Measurements from ENCODE around the gene MAN2A2. TPM values are rescaled to one million over a fixed set of nuclear protein-coding genes. Genes with fewer than 3 reads are reported as not detected.
A peak's percentile ranks its signal among the peaks of the same experiment; 100 is the strongest.

MAN2A2 gene
- total and polyA plus RNA-seq, 9 of the 15 experiments (the other 6 are each of a cell fraction or from before 2014, with no cell fraction given) = 7.3 to 151 (median 43.4) TPM

DNA sequence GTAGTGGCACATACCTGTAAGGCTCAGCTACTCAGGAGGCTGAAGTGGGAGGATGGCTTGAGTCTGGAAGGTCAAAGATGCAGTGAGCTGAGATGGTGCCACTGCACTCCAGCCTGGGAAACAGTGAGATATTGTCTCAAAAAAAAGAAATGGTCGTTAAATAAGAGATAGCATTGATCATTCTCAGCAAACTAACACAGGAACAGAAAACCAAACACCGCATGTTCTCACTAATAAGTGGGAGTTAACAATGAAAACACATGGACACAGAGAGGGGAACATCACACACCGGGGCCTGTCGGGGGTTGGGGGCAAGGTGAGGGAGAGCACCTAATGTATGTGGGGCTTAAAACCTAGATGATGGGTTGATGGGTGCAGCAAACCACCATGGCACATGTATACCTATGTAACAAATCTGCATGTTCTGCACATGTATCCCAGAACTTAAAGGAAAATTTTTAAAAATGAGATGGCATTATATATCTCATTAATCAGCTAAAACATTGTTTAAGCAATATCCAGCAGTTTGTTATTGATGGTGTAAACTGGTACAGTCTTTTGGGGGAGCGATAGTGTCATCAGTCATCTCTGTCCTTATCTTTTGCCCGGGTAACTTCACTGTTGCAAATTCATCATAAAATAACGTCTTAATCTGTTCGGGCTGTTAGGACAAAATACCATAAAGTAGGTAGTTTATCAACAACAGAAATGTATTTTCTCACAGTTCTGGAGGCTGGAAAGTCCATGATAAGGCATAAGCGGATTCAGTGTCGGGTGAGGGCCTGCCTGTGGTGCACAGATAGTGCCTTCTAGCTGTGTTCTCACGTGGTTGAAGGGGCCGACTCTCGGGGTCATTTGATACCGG is 1.7 kb upstream of the MAN2A2 start (continued):
- TF ChIP-seq, protein P1, sequence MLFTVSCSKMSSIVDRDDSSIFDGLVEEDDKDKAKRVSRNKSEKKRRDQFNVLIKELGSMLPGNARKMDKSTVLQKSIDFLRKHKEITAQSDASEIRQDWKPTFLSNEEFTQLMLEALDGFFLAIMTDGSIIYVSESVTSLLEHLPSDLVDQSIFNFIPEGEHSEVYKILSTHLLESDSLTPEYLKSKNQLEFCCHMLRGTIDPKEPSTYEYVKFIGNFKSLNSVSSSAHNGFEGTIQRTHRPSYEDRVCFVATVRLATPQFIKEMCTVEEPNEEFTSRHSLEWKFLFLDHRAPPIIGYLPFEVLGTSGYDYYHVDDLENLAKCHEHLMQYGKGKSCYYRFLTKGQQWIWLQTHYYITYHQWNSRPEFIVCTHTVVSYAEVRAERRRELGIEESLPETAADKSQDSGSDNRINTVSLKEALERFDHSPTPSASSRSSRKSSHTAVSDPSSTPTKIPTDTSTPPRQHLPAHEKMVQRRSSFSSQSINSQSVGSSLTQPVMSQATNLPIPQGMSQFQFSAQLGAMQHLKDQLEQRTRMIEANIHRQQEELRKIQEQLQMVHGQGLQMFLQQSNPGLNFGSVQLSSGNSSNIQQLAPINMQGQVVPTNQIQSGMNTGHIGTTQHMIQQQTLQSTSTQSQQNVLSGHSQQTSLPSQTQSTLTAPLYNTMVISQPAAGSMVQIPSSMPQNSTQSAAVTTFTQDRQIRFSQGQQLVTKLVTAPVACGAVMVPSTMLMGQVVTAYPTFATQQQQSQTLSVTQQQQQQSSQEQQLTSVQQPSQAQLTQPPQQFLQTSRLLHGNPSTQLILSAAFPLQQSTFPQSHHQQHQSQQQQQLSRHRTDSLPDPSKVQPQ (CRISPR knock-in tag; IDR thresholded peaks at IDR 0.05; ENCODE audit: borderline replicate concordance) = peak; percentile 90; the same call in 1 of the 2 replicates
- TF ChIP-seq JUNB (CRISPR knock-in tag; conservative IDR thresholded peaks at IDR 0.05) (no peak), MEF2A (IDR thresholded peaks at IDR 0.05; ENCODE audit: control insufficient read depth, low read depth, low read length) (0 out of 2 replicates have a peak, but pooled peaks have one; percentile 32), RB1 (IDR thresholded peaks at IDR 0.05; ENCODE audit: low read depth) (peak; percentile 20; the same call in 1 of the 2 replicates), DPF2 (IDR thresholded peaks at IDR 0.05) (peak; percentile 100), TAL1 (IDR thresholded peaks at IDR 0.05) (peak; percentile 100), ZNF143 (CRISPR knock-in tag; IDR thresholded peaks at IDR 0.05) (no peak), KLF16 (IDR thresholded peaks at IDR 0.05) (peak; percentile 99), TBP (optimal IDR thresholded peaks at IDR 0.05; ENCODE audit: low read depth, low read length) (no peak), ZNF174 (CRISPR knock-in tag; IDR thresholded peaks at IDR 0.05) (0 out of 2 replicates have a peak, but pooled peaks have one; percentile 24), HNRNPUL1 (IDR thresholded peaks at IDR 0.05; ENCODE audit: low read length) (no peak)
- TF ChIP-seq, protein P2, sequence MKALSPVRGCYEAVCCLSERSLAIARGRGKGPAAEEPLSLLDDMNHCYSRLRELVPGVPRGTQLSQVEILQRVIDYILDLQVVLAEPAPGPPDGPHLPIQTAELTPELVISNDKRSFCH (CRISPR knock-in tag; IDR thresholded peaks at IDR 0.05) = no peak
- TF ChIP-seq, protein P2 (tag; IDR thresholded peaks at IDR 0.05) = peak; percentile 58; the same call in 1 of the 2 replicates
- TF ChIP-seq, protein P3, sequence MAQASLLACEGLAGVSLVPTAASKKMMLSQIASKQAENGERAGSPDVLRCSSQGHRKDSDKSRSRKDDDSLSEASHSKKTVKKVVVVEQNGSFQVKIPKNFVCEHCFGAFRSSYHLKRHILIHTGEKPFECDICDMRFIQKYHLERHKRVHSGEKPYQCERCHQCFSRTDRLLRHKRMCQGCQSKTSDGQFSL (CRISPR knock-in tag; IDR thresholded peaks at IDR 0.05) = no peak
- TF ChIP-seq, protein P3 (tag; IDR thresholded peaks at IDR 0.05) = peak in 1 of 2 experiments; percentile 22; a peak in 1 of 4 replicates
- TF ChIP-seq, protein P4, sequence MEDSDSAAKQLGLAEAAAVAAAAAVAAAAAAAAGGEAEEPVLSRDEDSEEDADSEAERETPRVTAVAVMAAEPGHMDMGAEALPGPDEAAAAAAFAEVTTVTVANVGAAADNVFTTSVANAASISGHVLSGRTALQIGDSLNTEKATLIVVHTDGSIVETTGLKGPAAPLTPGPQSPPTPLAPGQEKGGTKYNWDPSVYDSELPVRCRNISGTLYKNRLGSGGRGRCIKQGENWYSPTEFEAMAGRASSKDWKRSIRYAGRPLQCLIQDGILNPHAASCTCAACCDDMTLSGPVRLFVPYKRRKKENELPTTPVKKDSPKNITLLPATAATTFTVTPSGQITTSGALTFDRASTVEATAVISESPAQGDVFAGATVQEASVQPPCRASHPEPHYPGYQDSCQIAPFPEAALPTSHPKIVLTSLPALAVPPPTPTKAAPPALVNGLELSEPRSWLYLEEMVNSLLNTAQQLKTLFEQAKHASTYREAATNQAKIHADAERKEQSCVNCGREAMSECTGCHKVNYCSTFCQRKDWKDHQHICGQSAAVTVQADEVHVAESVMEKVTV (CRISPR knock-in tag; IDR thresholded peaks at IDR 0.05) = no peak
- TF ChIP-seq, protein P5, sequence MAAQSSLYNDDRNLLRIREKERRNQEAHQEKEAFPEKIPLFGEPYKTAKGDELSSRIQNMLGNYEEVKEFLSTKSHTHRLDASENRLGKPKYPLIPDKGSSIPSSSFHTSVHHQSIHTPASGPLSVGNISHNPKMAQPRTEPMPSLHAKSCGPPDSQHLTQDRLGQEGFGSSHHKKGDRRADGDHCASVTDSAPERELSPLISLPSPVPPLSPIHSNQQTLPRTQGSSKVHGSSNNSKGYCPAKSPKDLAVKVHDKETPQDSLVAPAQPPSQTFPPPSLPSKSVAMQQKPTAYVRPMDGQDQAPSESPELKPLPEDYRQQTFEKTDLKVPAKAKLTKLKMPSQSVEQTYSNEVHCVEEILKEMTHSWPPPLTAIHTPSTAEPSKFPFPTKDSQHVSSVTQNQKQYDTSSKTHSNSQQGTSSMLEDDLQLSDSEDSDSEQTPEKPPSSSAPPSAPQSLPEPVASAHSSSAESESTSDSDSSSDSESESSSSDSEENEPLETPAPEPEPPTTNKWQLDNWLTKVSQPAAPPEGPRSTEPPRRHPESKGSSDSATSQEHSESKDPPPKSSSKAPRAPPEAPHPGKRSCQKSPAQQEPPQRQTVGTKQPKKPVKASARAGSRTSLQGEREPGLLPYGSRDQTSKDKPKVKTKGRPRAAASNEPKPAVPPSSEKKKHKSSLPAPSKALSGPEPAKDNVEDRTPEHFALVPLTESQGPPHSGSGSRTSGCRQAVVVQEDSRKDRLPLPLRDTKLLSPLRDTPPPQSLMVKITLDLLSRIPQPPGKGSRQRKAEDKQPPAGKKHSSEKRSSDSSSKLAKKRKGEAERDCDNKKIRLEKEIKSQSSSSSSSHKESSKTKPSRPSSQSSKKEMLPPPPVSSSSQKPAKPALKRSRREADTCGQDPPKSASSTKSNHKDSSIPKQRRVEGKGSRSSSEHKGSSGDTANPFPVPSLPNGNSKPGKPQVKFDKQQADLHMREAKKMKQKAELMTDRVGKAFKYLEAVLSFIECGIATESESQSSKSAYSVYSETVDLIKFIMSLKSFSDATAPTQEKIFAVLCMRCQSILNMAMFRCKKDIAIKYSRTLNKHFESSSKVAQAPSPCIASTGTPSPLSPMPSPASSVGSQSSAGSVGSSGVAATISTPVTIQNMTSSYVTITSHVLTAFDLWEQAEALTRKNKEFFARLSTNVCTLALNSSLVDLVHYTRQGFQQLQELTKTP (IDR thresholded peaks at IDR 0.05; ENCODE audit: low read depth in 1 of 2, partially characterized antibody in 2 of 2) = peak in 1 of 2 experiments; percentile 95
